ENCODE measurements around the gene RNF181. TPM values are rescaled to one million over a fixed set of nuclear protein-coding genes. Genes with fewer than 3 reads are reported as not detected.
"Not testable (repeated sequence)": the region's sequence is repeated elsewhere in the genome, so short reads cannot be mapped to it uniquely, and the experiment has no call there.

RNF181 gene
- total RNA-seq, 1 donor from 2014 or later, result 208 TPM

- DNase-seq, result no peak
These were observed 19.8 kb downstream of the RNF181 start for GRCh38 chr2:85615413-85615728.

- DNase-seq, result not testable (repeated sequence)
These were observed 22.2 kb downstream of the RNF181 start for GRCh38 chr2:85617723-85618122.

GRCh38 chr2:85619617-85620016, 24.1 kb downstream of the RNF181 start:
- no peak for DNase-seq

DNA sequence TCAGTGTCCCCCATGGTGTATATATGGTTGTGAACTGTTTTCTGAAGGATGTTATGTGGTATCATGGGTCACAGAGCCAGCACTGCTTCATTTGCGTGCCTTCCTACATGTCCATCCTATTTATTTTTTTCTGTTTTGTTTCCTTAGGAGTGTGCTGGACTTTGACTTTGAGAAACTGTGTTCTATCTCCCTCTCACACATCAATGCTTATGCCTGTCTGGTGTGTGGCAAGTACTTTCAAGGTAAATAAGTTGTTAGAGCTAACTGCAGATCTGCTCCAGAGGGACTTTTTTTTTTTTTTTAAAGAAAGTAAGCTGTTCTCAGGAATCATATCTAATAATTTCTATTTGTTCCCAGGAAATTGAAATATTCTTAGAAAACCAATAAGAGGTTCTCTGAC, 25.8 kb downstream of the RNF181 start:
- DNase-seq, result no peak

GRCh38 chr2:85623991-85624390, 28.4 kb downstream of the RNF181 start:
- DNase-seq, result no peak

GRCh38 chr2:85628658-85629057, 33.1 kb downstream of the RNF181 start:
- DNase-seq, result no peak

DNA sequence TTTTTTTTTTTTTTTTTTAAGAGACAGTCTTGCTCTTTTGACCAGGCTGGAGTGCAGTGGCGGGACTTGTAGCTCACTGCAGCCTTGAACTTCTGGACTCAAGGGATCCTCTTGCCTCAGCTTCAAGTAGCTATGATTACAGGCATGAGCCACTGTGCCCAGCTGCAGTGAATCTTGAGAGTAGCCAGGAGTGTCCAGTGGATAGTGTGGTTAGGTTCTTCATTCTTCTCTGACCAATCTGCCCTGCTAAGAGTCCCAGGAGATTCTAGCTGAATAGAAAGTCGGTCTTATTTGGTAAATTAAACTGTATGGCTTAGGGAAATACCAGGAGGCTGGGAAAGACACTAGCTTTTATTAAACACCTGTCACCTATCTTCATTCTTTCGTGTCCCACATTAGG, 35.8 kb downstream of the RNF181 start:
- DNase-seq, result no peak

DNA sequence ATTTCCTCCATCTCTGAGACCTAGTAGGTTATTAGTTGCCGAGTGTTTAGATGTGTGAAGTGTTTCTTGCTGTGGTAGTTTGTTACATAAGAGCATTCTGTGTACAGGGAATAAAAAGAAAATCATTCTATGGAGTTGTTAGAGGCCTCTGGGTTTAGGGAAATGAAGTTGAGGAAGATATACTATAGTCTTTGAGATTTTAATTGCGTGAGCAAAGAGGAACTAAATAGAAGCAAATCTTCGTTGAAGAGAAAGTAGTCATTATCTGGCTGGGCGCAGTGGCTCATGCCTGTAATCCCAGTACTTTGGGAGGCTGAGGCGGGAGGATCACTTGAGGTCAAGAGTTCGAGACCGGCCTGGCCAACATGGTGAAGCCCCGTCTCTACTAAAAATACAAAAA, 39.5 kb downstream of the RNF181 start:
- no peak for DNase-seq

GRCh38 chr2:85635636-85636035, 40.1 kb downstream of the RNF181 start:
- no peak for DNase-seq

GRCh38 chr2:85642725-85643124, 47.2 kb downstream of the RNF181 start:
- DNase-seq, result no peak

DNA sequence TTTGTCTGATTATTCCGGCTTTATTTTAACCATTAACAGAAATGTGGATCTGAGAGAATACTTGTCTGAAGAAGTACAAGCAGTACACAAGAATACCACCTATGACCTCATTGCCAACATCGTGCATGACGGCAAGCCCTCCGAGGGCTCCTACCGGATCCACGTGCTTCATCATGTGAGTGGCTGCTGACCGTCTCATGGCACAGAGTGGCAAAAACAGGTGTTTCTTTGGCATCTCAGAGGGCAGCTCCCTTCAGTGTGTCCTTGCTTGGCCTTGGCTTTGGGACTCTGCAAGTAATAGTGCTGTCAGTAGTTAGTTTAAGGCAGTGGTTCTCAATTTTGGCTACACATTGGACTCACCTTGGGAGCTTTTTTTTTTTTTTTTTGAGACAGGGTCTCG, 49.4 kb downstream of the RNF181 start:
- DNase-seq, result no peak

- DNase-seq, result no peak
These were observed 50.6 kb downstream of the RNF181 start for GRCh38 chr2:85646166-85646565.

Other genes starting within 250 kb of the RNF181 start
- gene RETSAT, start 241.2 kb upstream of the RNF181 start, total RNA-seq, result 64.2 and 76.2 TPM in 2 replicates
- 10.0 and 12.3 TPM in 2 replicates for gene ELMOD3, start 241.0 kb upstream of the RNF181 start, total RNA-seq
- gene CAPG, start 185.4 kb upstream of the RNF181 start, total RNA-seq, result 46.1 and 56.3 TPM in 2 replicates
- gene SH2D6, start 177.0 kb upstream of the RNF181 start, total RNA-seq, result not detected in 2 replicates
- gene MAT2A, start 56.6 kb upstream of the RNF181 start, total RNA-seq, result 64.3 and 89.6 TPM in 2 replicates
- gene GGCX, start 34.3 kb upstream of the RNF181 start, total RNA-seq, result 57.3 and 58.7 TPM in 2 replicates
- 6.8 and 7.5 TPM in 2 replicates for gene VAMP8, start 18.2 kb upstream of the RNF181 start, total RNA-seq
- gene VAMP5, start 11.3 kb upstream of the RNF181 start, total RNA-seq, result 45.3 and 132 TPM in 2 replicates
- gene TMEM150A, start 7.0 kb downstream of the RNF181 start, total RNA-seq, result 9.4 and 12.9 TPM in 2 replicates
- 16.9 and 24.7 TPM in 2 replicates for gene C2orf68, start 16.3 kb downstream of the RNF181 start, total RNA-seq
- 44.6 and 51.5 TPM in 2 replicates for gene USP39, start 20.4 kb downstream of the RNF181 start, total RNA-seq
- not detected in 2 replicates for gene SFTPB, start 72.5 kb downstream of the RNF181 start, total RNA-seq
- gene GNLY, start 98.6 kb downstream of the RNF181 start, total RNA-seq, result not detected in 2 replicates
- 42.3 and 58.4 TPM in 2 replicates for gene ATOH8, start 158.2 kb downstream of the RNF181 start, total RNA-seq

Data from dermis blood vessel endothelial cell (primary cell).